Kidney capillary endothelial cell (primary cell): ENCODE results near the gene MEGF9.
A peak's percentile ranks its signal among the peaks of the same experiment; 100 is the strongest.
"Not testable (repeated sequence)": the region's sequence is repeated elsewhere in the genome, so short reads cannot be mapped to it uniquely, and the experiment has no call there.

Experiments used
- DNase-seq: peaks from one replicate; pipeline ENCODE4 v3.0.0-alpha.2; 2018; ENCODE audit warnings: low spot score

Gene MEGF9

DNA sequence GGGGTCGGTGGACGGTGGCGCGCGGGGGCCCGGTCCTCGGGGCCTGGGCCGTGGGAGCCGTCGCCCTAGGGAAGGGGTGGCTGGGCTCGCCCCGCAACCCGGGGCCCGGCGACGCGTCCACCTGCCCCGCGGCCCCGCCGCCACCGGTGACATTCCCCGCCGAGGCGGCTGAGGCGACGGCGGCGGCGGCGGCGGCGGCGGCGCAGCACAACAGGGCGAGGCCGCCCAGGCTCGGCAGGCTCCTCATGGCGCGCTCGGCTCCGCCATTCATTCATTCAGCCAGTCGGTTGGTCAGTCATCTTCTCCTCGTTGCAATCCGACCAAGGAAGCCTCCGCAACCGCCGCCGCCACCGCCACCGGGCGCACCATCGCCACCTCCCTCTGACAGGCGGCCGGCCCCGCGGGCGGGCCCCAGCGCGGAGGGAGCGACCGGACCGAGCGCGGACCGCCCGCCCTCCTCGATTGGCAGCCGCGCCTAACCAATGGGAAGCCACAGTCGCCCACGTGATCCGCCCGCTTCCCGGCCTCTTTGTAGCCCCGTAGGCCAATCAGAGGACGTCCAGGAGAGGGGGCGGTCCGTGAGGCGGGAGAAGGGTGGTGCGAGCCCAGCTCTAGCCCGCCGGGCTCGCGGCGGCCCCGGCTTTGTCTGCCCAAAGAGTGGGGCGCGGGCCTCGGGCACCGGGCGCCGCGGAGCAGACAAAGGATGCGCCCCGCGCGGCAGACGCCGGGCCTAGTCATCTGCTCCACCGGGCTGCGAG lies at the start of gene MEGF9:
MEGF9 (minus strand) TSS at position 383 of the 758 bp plus-strand sequence; CDS start at position 271, 112 bp downstream.
- peak; percentile 94 for DNase-seq

DNA sequence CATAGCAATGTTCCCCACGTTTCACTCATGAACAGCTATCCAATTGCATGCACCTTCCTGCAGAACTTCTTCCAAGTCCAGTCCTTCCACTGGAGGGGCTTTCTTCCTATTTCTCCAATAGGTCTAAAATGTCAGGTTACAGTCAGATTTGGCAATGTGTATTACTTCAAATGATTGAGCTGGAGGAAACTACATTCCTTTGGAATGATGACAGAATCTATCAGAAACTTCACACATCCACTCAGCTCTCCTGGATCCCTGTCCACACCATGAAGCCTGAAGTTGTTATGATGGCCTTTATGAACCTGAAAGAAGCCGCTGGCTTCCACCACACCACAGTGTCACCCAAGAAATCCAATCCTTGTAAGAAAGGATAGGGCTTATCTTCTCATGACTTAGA lies 46.7 kb upstream of the MEGF9 start:
- no peak for DNase-seq

DNA sequence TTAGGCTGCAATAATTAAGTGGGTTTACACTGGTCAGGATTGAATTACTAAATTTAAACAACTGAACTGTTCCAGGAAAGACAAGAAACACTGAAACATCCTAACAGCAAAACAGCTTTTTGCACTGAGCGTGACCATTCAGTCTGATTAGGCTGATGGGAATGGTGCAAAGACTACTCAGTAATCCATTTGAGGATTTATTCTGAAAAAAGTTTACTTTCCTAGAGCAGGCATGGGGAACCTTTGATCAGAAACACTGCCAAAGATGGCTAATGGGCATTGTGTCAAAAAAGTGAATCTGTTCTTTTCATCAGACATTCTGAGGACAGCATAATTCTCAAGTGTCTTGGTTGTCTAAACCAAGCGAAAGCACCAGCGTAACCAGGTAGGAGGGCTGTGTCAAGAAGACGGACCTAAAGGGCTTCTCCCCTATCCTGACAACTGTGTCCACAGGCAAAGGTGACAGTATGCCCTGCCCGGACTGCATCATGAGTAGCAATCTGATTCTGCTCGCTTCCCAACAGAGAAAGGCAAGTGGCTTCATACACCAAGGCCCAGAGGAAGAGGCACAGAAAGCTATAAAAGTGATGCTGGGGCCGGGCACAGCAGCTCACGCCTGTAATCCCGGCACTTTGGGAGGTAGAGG lies 45.6 kb upstream of the MEGF9 start:
- no peak for DNase-seq

DNA sequence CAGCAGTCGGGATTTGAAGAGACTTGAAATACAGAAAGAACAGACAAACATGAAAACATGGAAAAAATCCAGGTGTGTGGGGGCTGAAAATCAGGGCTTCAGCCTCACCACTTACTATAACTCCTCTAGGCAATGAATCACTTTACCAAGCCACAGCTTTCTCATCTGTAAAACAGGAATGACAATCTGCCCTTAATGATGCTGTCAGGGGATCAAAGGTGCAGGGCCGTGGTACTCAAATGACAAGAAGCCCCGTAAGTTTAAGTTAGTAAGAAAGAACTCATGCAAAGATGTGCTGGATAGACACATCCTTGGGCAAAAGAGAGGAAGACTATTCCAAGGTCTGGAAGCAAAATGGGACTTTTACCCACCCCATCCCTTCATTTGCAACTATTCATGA lies 44.3 kb upstream of the MEGF9 start:
- no peak for DNase-seq

DNA sequence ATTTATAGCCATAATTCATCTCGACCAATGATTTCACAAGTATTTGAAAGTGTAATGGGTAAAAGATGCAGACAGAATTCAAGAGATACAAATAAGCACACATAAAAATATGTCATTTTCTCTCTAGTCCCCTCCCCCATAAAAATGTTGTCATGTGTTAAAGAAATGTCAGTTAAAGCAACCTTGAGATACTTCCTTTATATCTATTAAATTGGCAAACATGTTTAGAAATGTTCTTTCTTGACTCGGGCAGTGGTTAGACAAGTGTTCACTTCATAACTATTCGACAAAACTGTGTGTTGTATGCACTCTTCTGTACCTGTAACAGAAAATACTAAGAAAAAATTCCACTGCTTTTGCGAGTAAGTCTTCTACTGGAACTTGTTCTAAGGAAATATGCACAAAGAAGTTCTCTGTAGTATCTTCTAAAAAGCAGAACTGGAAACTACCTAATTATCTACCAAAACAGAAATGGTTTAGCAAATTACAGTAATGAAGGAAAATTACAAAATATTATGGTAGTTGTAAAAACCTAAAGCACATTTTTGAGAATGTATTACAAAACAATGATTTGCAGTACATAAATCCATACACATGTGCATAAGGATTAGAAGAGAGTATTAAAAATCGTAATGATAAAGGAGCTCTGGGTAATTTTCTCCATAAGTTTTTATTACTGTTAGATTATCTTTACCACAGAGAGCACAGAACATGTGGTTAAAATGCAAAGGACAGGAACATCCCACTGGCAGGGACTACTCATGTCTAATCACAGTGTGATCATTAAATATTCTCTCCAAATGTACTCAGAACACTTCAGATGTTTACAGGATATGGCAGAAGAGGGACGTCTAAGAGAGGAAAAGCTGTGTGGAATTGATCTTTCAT lies 43.0 kb upstream of the MEGF9 start:
- DNase-seq: no peak

DNA sequence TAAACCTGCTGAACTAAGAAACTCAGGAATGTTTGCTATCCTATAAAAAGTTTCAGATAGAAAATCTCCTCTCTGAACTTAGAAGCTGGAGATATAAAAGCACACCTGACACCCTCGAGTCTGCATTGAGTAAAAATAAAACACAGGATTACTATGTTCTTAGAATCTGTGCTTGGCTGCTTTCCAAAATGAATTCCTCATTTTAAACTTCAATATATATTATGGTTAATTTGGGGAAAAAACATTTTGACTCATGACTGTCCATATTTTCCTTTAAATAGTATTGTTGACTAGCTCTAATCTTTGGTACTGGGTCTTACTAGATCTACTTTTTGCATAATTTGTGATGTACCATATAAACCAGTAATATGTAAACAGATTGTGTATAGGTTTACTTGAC lies 42.3 kb upstream of the MEGF9 start:
- no peak for DNase-seq

DNA sequence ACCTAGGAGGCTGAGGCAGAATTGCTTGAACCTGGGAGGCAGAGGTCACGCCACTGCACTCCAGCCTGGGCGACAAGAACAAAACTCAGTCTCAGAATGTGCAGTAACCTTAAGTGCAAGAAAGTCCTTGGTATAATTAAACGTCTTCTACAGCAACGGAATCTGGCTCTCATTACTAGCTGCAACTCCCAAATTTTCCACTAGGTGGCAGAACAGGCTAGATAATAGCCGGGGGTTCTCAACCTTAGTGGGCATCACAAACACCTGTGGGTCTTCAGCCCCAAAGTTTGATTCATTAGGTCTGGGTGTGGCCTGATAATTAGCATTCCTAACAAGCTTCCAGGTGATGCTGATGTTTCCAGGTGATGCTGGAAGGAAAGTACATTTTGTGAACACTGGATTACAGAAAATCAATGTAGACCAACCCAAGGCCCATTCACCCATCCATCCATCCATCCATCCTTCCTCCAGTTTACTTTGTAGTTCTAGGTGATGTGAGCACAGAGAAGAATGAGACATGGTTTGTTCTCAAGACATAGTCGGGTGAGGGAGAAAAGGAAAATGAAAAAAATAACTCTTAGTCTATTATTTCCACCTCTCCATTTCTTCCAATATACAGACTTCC lies 41.7 kb upstream of the MEGF9 start:
- DNase-seq: peak; percentile 56

DNA sequence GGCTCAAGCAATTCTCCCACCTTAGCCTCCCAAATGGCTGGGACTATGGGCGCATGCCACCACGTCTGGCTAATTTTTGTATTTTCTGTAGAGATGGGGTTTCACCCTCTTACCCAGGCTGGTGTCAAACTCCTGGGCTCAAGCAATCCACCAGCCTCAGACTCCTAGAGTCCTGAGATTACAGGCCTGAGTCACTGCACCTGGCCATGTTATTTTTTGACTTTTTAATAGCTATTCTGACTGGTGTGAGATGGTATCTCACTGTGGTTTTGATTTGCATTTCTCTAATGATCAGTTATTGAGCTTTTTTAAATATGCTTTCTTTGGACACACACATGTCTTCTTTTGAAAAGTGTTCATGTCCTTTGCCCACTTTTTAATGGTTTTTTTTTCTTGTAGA lies 40.8 kb upstream of the MEGF9 start:
- DNase-seq: no peak

DNA sequence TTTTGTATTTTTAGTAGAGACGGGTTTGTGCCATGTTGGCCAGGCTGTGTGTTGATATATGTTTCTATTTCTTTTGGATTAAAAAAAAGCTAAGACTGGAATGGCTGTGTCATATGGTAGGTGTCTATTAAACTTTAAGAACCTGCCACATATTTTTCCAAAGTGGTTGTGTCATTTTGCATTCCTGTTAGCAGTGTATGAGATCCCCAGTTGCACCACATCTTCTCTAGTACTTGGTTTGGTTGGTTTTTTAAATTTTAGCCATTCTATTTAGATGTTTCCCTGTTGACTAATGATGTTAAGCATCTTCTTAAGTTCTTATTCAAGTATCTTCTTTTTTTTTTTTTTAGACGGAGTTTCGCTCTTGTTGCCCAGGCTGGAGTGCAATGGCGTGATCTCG lies 36.2 kb upstream of the MEGF9 start:
- DNase-seq: no peak

DNA sequence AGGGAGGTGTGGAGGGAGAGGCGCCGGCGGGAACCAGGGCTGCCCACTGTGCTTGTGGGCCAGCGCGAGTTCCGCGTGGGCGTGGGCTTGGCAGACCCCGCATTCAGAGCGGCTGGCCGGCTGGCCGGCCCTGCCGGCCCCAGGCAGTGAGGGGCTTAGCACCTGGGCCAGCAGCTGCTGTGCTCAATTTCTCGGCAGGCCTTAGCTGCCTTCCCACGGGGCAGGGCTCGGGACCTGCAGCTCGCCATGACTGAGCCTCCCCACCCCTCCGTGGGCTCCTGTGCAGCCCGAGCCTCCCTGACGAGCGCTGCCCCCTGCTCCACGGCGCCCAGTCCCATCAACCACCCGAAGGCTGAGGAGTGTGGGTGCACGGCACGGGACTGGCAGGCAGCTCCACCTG lies 32.1 kb upstream of the MEGF9 start:
- DNase-seq: not testable (repeated sequence)

DNA sequence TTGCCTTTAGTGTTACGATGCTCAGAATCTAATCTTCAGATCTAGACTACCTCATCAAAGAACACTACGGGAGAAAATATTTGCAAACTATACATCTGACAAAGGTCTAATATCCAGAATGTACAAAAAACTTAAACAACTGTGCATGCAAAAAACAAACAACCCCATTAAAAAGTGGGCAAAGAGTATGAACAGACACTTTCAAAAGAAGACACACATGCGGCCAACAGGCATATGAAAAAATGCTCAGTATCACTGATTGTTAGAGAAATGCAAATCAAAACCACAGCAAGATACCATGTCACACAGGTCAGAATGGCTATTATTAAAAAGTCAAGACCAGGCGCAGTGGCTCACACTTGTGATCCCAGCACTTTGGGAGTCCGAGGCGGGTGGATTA lies 31.0 kb upstream of the MEGF9 start:
- no peak for DNase-seq

DNA sequence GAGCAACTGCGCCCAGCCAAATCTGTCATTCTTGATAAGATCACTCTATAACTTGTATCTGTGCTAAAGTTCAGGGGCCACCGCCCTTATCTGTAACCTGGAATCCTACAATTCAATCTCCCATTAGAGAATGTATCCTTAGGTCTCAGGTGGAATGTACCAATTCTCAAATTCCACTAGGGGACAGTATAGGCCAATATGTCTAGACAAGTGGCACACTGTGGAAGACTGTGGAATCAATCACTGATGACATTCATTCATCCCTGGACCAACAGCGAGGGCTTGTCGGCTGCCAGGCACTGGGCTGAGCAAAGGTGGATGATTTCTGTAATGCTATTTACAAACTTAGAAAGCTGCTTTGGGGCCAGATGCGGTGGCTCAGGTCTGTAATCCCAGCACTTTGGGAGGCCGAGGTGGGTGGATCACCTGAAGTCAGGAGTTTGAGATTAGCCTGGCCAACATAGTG lies 28.7 kb upstream of the MEGF9 start:
- peak; percentile 29 for DNase-seq

DNA sequence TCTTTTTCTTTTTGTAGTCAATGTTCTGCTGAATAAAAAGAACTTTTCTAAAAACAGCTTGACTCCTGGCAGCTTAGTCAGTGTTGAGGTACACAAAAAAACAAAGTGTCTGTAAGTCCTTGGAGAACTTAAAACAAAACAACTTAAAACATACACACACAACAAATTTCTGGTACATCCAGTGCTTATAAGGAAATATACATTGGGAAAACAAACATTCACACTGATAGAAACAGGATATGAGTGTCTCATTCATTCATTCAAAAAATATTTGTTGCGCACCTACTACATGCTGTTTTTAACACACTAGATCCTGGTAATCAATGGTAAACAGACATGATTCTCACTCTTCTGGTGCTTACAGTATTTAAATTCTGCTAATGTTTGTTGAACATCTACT lies 27.4 kb upstream of the MEGF9 start:
- no peak for DNase-seq

DNA sequence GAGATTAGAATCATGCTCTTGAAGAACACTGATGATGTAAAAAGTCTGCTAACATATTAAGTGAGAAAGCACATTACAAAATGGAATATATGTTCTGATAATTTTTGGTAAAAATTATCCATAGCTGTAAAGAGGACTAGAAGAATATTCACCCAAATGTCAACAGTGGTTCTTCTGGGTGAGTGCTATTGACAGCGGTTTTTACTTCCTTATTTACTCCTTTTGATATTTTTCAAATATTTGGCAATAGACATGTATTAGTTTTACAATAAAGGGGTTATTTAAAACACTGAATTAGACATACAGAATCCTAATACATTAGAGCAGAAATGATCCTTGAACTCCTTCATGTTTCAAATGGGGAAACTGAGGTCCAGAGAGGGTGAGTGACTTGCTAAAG lies 26.9 kb upstream of the MEGF9 start:
- no peak for DNase-seq

DNA sequence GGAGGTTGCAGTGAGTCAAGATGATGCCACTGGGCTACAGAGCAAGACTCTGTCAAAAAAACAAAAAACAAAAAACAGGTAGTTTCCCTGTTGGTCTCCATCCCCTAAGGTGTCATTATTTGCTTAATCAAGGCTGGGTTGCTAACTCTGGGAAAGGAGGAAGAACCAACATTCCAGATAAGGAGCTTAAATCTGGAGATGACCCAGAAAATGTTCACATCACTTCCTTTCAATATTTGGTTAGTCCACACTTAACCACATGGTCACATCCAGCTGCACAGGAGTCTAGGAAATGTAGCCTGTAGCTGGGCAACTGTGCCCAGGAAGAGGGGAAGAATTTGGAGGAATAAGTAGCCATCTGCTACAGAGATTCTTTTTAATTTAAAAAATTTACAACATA lies 25.9 kb upstream of the MEGF9 start:
- DNase-seq: no peak

DNA sequence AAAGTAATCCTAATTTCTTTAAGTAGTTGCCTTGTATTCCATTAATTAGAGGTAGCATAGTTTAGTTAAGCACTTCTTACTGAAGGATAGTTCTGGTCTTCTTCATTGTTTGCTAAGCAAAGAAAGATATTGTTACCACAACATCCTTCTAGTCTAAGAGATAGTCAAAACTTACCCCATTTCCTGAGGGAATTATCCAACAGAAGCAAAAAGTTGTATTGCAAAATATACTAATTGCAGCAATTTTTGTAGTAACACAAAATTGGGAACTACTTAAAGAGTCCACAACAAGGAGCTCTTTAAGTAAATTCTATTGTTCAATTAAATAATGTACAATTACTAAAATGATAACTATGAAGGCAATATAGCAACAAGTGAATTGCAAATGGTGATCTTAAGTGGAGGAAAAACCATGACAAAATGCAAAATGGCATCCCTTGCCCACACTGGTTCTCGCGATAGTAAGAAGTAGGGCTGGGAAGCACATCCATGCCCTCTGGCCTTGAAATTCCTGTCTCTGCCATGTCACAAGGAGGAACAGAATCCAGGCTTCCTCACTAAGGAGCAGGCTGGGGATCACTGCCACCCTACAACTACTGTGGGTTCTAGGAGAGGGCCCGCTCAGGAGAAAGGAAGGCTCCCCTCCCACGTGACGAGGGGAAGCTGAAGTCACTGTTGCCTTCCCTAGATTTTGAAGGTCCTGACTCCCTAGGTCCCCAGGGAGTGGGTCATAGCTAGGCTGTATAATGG lies 23.3 kb upstream of the MEGF9 start:
- no peak for DNase-seq

DNA sequence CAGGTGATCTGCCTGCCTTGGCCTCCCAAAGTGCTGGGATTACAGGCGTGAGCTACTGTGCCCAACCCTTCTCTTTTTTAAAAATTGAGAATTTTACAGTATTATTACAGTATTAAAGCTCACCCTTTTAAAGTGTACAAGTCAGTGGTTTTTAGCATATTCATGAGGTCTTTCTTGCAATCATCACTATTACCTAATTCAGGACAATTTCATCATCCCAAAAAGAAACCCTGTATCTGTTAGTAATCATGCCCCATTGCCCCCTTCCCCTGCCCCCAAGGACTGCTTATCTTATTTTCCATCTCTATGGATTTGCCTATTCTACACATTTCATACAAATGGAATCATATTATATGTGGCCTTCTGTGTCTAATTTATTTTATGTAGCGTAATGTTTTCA lies 22.6 kb upstream of the MEGF9 start:
- DNase-seq: no peak

DNA sequence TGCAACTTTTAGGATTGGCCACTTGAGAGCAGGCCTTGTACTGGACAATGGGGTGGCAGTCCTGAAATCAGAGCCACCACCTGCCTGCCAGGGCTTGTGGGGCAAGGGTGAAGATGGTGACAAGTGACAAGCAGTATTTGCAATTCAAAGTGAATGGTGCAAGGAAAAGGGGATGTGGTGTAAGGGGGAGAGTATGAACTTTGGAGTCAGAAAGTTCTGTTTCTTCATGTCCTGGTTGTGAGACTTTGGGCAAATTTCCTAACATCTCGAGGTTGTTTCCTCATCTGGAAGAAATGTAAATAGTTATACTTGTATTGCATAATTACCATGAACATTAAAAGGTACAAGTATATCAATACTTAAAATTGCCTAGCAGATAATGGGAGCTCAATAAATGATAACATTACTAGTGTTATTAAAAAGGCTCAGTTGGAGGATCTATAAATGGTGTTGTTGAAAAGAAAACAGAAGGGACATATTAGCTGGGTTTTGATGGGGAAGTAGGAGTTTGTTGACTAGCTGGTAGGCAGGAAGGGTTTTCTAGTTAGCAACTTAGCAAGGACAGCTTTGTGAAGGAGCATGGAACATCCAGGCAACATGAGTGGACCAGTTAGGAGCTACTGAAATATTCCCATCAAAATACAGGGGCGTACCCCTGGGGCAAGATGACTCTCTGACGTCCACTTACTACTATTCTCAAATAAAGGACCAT lies 21.3 kb upstream of the MEGF9 start:
- no peak for DNase-seq

DNA sequence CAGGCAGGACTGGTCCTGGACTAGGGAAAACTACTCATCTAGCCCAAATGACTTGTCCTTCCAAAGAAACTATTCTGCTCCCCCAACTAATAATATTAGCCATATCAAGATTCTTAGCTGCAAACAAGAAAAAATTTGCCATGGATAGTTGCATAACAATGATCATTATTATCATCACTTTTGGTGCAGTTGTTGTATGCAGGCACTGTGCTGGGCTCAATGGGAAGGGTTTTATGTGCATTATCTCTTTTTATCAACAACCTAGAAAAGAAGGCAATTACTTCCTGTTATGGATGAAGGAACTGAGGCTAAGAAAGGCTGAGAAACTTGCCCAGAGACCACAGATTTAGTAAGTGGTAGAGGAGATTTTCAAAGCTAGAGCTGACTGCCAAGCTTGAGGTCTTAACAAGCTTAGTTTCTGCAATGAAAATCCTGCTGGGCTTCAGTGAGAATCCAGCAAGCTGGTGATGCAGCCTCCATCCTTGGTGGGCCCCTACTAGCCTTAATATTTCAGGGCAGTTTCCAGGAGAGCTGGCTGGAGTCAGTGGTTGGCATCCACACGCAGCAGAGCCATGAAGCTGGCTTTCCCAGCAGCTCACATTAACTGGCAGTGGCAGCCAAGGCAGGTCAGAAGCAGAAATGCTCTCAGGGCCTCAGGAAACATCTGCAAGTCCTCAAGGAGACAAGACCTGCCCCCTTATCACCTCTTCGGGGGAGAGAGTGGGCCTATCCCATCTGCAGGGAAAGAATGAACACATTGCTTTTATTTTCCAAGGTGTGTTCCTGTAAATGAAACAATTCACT lies 20.5 kb upstream of the MEGF9 start:
- no peak for DNase-seq

DNA sequence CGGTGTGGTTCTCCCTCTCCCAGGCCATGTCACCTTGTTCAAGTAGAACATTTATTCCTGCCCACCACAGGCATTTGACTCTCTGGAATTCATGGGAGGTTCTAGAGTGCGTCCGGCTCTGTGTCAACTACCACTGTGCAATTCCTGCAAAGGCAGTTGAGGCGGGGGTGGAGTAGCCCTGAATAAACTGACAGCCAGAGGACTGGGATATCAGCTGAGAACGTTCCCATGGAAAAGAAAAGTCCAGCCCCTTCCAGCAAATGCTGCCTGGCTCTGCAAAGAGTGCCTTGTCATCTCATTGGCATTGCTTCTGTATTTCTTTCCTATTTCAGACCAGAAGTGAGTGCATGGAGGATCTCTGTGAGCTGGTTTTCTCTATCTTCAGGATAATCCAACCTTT lies 18.9 kb upstream of the MEGF9 start:
- no peak for DNase-seq
